BE2C (cell line): ENCODE data around the gene ITPRID2.

ENCODE experiments used
- DNase-seq: peaks from one replicate; pipeline ENCODE4 v3.0.0-alpha.2; 2020
- H3K27me3 ChIP-seq: fragments of 250-450 bp; sonication (Bioruptor Pico); 2 replicates; pipeline ENCODE4 v1.5.1; 2020; ENCODE audit warnings: mild to moderate bottlenecking
- H3K36me3 ChIP-seq: fragments of 250-450 bp; sonication (Bioruptor Pico); 2 replicates; pipeline ENCODE4 v1.5.1; 2020; ENCODE audit warnings: mild to moderate bottlenecking
- H3K4me1 ChIP-seq: fragments of 250-450 bp; sonication (Bioruptor Pico); 2 replicates; pipeline ENCODE4 v1.5.1; 2020
- H3K4me3 ChIP-seq: 2 replicates; pipeline ENCODE4 v1.5.1; 2011; ENCODE audit warnings: low read depth, low read length
- H3K9me3 ChIP-seq: fragments of 250-450 bp; sonication (Bioruptor Pico); 2 replicates; pipeline ENCODE4 v1.5.1; 2020
- TF ChIP-seq, protein P1 (sequence below): IDR thresholded peaks from 2 replicates; pipeline ENCODE4 v1.5.1; 2012; ENCODE audit warnings: mild to moderate bottlenecking, low read depth, low read length

ITPRID2 gene

GRCh38 chr2:181892799-181893435 lies 1.4 kb downstream of the ITPRID2 start:
- TF ChIP-seq, protein P1, sequence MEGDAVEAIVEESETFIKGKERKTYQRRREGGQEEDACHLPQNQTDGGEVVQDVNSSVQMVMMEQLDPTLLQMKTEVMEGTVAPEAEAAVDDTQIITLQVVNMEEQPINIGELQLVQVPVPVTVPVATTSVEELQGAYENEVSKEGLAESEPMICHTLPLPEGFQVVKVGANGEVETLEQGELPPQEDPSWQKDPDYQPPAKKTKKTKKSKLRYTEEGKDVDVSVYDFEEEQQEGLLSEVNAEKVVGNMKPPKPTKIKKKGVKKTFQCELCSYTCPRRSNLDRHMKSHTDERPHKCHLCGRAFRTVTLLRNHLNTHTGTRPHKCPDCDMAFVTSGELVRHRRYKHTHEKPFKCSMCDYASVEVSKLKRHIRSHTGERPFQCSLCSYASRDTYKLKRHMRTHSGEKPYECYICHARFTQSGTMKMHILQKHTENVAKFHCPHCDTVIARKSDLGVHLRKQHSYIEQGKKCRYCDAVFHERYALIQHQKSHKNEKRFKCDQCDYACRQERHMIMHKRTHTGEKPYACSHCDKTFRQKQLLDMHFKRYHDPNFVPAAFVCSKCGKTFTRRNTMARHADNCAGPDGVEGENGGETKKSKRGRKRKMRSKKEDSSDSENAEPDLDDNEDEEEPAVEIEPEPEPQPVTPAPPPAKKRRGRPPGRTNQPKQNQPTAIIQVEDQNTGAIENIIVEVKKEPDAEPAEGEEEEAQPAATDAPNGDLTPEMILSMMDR = no peak
- H3K9me3 ChIP-seq = no peaks in the 10 kb centered on the region
- H3K4me1 ChIP-seq = no peaks in the 10 kb centered on the region
- H3K36me3 ChIP-seq = no peaks in the 10 kb centered on the region
- no peak for DNase-seq
- H3K4me3 ChIP-seq = peak overlapping the region; percentile 74
- peaks cover 6% of the 10 kb centered on the region; the same call in 1 of the 2 replicates for H3K27me3 ChIP-seq

DNA sequence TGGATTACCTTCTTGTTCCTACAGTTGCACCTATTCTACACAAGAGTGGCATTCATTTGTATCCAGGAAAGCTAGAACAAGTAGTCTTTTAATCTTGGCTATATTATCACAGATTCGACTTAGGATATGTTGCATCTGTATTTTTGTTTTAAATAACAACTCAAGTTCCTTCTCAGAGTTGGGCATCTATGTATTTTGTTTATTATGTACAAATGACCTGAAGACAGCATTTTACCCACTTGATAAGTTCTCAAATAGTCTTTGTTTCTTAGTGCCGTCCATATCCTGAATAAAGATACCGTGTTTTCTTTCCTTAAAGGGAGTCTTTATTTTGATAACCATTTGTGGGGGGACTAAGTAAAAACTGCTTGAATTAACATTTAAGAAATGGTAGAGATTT lies 2.9 kb downstream of the ITPRID2 start:
- Histone ChIP-seq H3K4me3 (no peak overlapping the region), H3K9me3 (no peaks in the 10 kb centered on the region), H3K27me3 (peaks cover 6% of the 10 kb centered on the region; the same call in 1 of the 2 replicates), H3K4me1 (no peaks in the 10 kb centered on the region), H3K36me3 (no peaks in the 10 kb centered on the region)
- TF ChIP-seq, protein P1 = no peak
- DNase-seq = no peak

GRCh38 chr2:181895818-181896217 lies 4.3 kb downstream of the ITPRID2 start:
- no peaks in the 10 kb centered on the region for H3K9me3 ChIP-seq
- no peaks in the 10 kb centered on the region for H3K4me1 ChIP-seq
- H3K27me3 ChIP-seq = peaks cover 6% of the 10 kb centered on the region; the same call in 1 of the 2 replicates
- TF ChIP-seq, protein P1 = no peak
- H3K36me3 ChIP-seq = no peaks in the 10 kb centered on the region
- no peak overlapping the region for H3K4me3 ChIP-seq
- no peak for DNase-seq

GRCh38 chr2:181896286-181896685 lies 4.8 kb downstream of the ITPRID2 start:
- H3K9me3 ChIP-seq = no peaks in the 10 kb centered on the region
- H3K36me3 ChIP-seq = no peaks in the 10 kb centered on the region
- H3K27me3 ChIP-seq = peaks cover 2% of the 10 kb centered on the region; the same call in 1 of the 2 replicates
- no peaks in the 10 kb centered on the region for H3K4me1 ChIP-seq
- no peak overlapping the region for H3K4me3 ChIP-seq
- TF ChIP-seq, protein P1 = no peak
- DNase-seq = no peak

- no peaks in the 10 kb centered on the region for H3K27me3 ChIP-seq
- no peaks in the 10 kb centered on the region for H3K9me3 ChIP-seq
- no peaks in the 10 kb centered on the region for H3K4me1 ChIP-seq
- no peak for DNase-seq
- TF ChIP-seq, protein P1 = no peak
- no peak overlapping the region for H3K4me3 ChIP-seq
- H3K36me3 ChIP-seq = no peaks in the 10 kb centered on the region; the same call in 1 of the 2 replicates
Observed at GRCh38 chr2:181900007-181900651, 8.6 kb downstream of the ITPRID2 start.

- H3K27me3 ChIP-seq = no peaks in the 10 kb centered on the region
- no peak for DNase-seq
- no peaks in the 10 kb centered on the region; the same call in 1 of the 2 replicates for H3K36me3 ChIP-seq
- no peaks in the 10 kb centered on the region for H3K4me1 ChIP-seq
- TF ChIP-seq, protein P1 = no peak
- H3K4me3 ChIP-seq = no peak overlapping the region
- no peaks in the 10 kb centered on the region for H3K9me3 ChIP-seq
Observed at GRCh38 chr2:181902625-181903024, 11.1 kb downstream of the ITPRID2 start.
